Neural progenitor cell (in vitro differentiated cells): ENCODE measurements around the gene FARP1. TPM values are rescaled to one million over a fixed set of nuclear protein-coding genes. Genes with fewer than 3 reads are reported as not detected.

ENCODE experiments used
- DNase-seq: peaks from one replicate; pipeline ENCODE4 v3.0.0-alpha.2; 2016; ENCODE audit warnings: low spot score
- H2AFZ ChIP-seq: fragments of 200-600 bp; sonication (generic); replicated peaks from 2 replicates; pipeline ENCODE4 v1.6.1; 2016; ENCODE audit warnings: antibody characterized with exemption
- H3F3A ChIP-seq: fragments of 200-600 bp; sonication (generic); 2 replicates; pipeline ENCODE4 v1.6.1; 2016; ENCODE audit warnings: antibody characterized with exemption, low read depth
- H3K27ac ChIP-seq: fragments of 200-600 bp; sonication (generic); 2 replicates; pipeline ENCODE4 v1.5.1; 2016; ENCODE audit warnings: mild to moderate bottlenecking
- H3K27me3 ChIP-seq: fragments of 200-600 bp; sonication (generic); 2 replicates; pipeline ENCODE4 v1.6.1; 2016; ENCODE audit warnings: mild to moderate bottlenecking, moderate library complexity
- H3K36me3 ChIP-seq: fragments of 200-600 bp; sonication (generic); 2 replicates; pipeline ENCODE4 v1.5.1; 2016
- H3K4me1 ChIP-seq: fragments of 200-600 bp; sonication (generic); 2 replicates; pipeline ENCODE4 v1.6.1; 2016; ENCODE audit warnings: mixed run types
- H3K4me2 ChIP-seq: fragments of 200-600 bp; sonication (generic); 2 replicates; pipeline ENCODE4 v1.6.1; 2016
- H3K4me3 ChIP-seq: fragments of 200-600 bp; sonication (generic); 2 replicates; pipeline ENCODE4 v1.5.1; 2016
- H3K79me2 ChIP-seq: fragments of 200-600 bp; sonication (generic); 2 replicates; pipeline ENCODE4 v1.6.1; 2016; ENCODE audit warnings: low read depth
- H3K9ac ChIP-seq: fragments of 200-600 bp; sonication (generic); 2 replicates; pipeline ENCODE4 v1.6.1; 2016
- H3K9me3 ChIP-seq: fragments of 200-600 bp; sonication (generic); 2 replicates; pipeline ENCODE4 v1.5.1; 2016; ENCODE audit warnings: low read depth
- H4K20me1 ChIP-seq: fragments of 200-600 bp; sonication (generic); 2 replicates; pipeline ENCODE4 v1.6.1; 2016; ENCODE audit warnings: low read depth
- H3K27ac Mint-ChIP-seq: 3 replicates; pipeline ENCODE4 v1.8.0; 2021; ENCODE audit warnings: mixed read lengths
- H3K27me3 Mint-ChIP-seq: 2 replicates; pipeline ENCODE4 v1.8.0; 2022; ENCODE audit warnings: low read depth, mild to moderate bottlenecking, inconsistent platforms, moderate library complexity, mixed read lengths; ENCODE audit not compliant: insufficient read depth
- H3K36me3 Mint-ChIP-seq: 3 replicates; pipeline ENCODE4 v1.8.0; 2021; ENCODE audit warnings: mixed read lengths
- H3K4me1 Mint-ChIP-seq: 3 replicates; pipeline ENCODE4 v1.8.0; 2021; ENCODE audit warnings: mixed read lengths
- H3K4me3 Mint-ChIP-seq: 3 replicates; pipeline ENCODE4 v1.8.0; 2021; ENCODE audit warnings: mild to moderate bottlenecking, moderate library complexity, mixed read lengths
- H3K9me3 Mint-ChIP-seq: 3 replicates; pipeline ENCODE4 v1.8.0; 2020; ENCODE audit warnings: mixed read lengths
- CTCF ChIP-seq: fragments of 200-600 bp; sonication (generic); IDR thresholded peaks from 2 replicates; pipeline ENCODE4 v1.5.1; 2017; ENCODE audit warnings: antibody characterized with exemption, mild to moderate bottlenecking
- EZH2 ChIP-seq: fragments of 200-600 bp; sonication (generic); IDR thresholded peaks from 2 replicates; pipeline ENCODE4 v1.6.1; 2017; ENCODE audit warnings: antibody characterized with exemption, mild to moderate bottlenecking, moderate library complexity
- EZH2phosphoT487 ChIP-seq: fragments of 200-600 bp; sonication (generic); IDR thresholded peaks from 2 replicates; pipeline ENCODE4 v1.6.1; 2017; ENCODE audit warnings: antibody characterized with exemption
- total RNA-seq: library from RNA; depleted of rRNA; stranded (reverse); fragments of >200 nt; gene quantifications from 2 replicates; pipeline ENCODE4 v1.2.3, GENCODE V29; 2015; ENCODE audit warnings: low replicate concordance

FARP1 gene
- total RNA-seq, 1 donor from 2014 or later = 78.0 TPM

GRCh38 chr13:98253526-98253925 is 110.6 kb downstream of the FARP1 start:
- no peak overlapping the region for H3K4me2 ChIP-seq
- H3K4me1 Mint-ChIP-seq = peaks cover 27% of the 10 kb centered on the region

DNA sequence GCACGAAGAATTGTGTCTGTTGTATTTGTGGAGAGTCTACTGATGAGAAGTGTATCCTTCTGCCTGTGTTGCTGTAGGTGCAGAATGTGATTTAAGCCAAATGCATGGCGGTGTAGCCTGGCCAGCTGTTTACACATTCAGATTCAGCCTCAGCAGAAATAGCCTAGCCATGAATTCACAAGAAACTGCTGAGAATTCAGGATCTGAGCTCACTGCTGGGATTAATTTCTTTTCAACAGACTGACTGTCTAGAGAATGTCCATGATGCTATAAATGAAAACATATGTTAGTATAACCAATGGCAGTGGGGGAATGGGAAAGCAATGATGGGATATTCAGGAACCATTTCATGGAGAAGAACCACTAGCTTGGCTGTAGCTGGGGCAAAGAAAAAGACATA is 111.6 kb downstream of the FARP1 start:
- Histone ChIP-seq H3K9ac (no peak overlapping the region), H4K20me1 (peaks cover 7% of the 10 kb centered on the region), H3K36me3 (no peaks in the 10 kb centered on the region), H3K9me3 (no peaks in the 10 kb centered on the region), H2AFZ (no peak overlapping the region), H3K27me3 (no peaks in the 10 kb centered on the region), H3F3A (peaks cover 2% of the 10 kb centered on the region), H3K4me3 (no peak overlapping the region), H3K27ac (no peak overlapping the region), H3K4me1 (peaks cover 12% of the 10 kb centered on the region), H3K4me2 (no peak overlapping the region), H3K79me2 (peaks cover 73% of the 10 kb centered on the region)
- peaks cover 1% of the 10 kb centered on the region for H3K36me3 Mint-ChIP-seq
- no peaks in the 10 kb centered on the region for H3K9me3 Mint-ChIP-seq
- peaks cover 30% of the 10 kb centered on the region for H3K4me1 Mint-ChIP-seq
- peak overlapping the region; percentile 51 for H3K27ac Mint-ChIP-seq
- TF ChIP-seq CTCF = no peak
- no peak for TF ChIP-seq EZH2
- TF ChIP-seq EZH2phosphoT487 = no peak
- H3K4me3 Mint-ChIP-seq = no peak overlapping the region
- DNase-seq = no peak
- peaks cover 6% of the 10 kb centered on the region for H3K27me3 Mint-ChIP-seq

More at GRCh38 chr13:98253526-98253925, 110.6 kb downstream of the FARP1 start:
- Histone ChIP-seq H3K27me3 (no peaks in the 10 kb centered on the region), H2AFZ (no peak overlapping the region), H3F3A (no peaks in the 10 kb centered on the region), H3K9ac (no peak overlapping the region), H3K4me1 (peaks cover 10% of the 10 kb centered on the region), H3K36me3 (no peaks in the 10 kb centered on the region), H4K20me1 (peaks cover 4% of the 10 kb centered on the region), H3K79me2 (peaks cover 72% of the 10 kb centered on the region), H3K9me3 (no peaks in the 10 kb centered on the region), H3K27ac (no peak overlapping the region), H3K4me3 (no peak overlapping the region)
- Mint-ChIP-seq H3K9me3 (no peaks in the 10 kb centered on the region), H3K36me3 (peaks cover 1% of the 10 kb centered on the region), H3K27me3 (peaks cover 6% of the 10 kb centered on the region), H3K4me3 (no peak overlapping the region), H3K27ac (no peak overlapping the region)
- no peak for DNase-seq
- TF ChIP-seq CTCF = no peak
- no peak for TF ChIP-seq EZH2
- no peak for TF ChIP-seq EZH2phosphoT487

DNA sequence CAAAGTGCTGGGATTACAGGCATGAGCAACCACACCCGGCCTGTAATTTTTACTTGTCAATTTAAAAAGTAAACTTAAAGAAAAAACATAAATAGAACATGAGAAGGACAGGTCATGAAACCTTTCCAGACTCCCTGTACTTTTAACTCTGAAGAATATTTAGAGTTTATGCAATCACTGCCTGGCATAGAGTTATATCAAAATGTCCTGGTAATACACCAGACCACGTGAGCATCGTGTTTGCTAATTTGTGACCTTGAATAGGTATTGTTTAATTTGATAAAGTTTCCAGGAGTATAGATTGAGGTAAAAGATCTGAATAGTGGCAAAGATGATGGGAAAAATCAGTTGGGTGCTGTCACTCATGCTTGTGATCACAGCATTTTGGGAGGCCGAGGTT is 115.3 kb downstream of the FARP1 start:
- no peaks in the 10 kb centered on the region for H3K9me3 Mint-ChIP-seq
- Histone ChIP-seq H3F3A (peaks cover 10% of the 10 kb centered on the region), H2AFZ (no peak overlapping the region), H3K9me3 (no peaks in the 10 kb centered on the region), H3K9ac (no peak overlapping the region), H3K4me1 (peaks cover 33% of the 10 kb centered on the region), H3K36me3 (no peaks in the 10 kb centered on the region), H4K20me1 (peaks cover 35% of the 10 kb centered on the region), H3K27me3 (no peaks in the 10 kb centered on the region), H3K27ac (no peak overlapping the region), H3K4me3 (no peak overlapping the region), H3K79me2 (peaks cover 58% of the 10 kb centered on the region), H3K4me2 (no peak overlapping the region)
- no peak for TF ChIP-seq EZH2phosphoT487
- TF ChIP-seq EZH2 = no peak
- no peak for TF ChIP-seq CTCF
- peaks cover 46% of the 10 kb centered on the region for H3K4me1 Mint-ChIP-seq
- H3K27me3 Mint-ChIP-seq = peaks cover 2% of the 10 kb centered on the region
- DNase-seq = no peak
- H3K27ac Mint-ChIP-seq = no peak overlapping the region
- H3K4me3 Mint-ChIP-seq = no peak overlapping the region
- peaks cover 5% of the 10 kb centered on the region for H3K36me3 Mint-ChIP-seq
